Skeletal muscle tissue (tissue), 4 donors: ENCODE results near the gene APBB2. TPM values are rescaled to one million over a fixed set of nuclear protein-coding genes. Genes with fewer than 3 reads are reported as not detected.
"Not testable (repeated sequence)": the region's sequence is repeated elsewhere in the genome, so short reads cannot be mapped to it uniquely, and the experiment has no call there.

Source experiments
- H3K27ac ChIP-seq: one replicate; pipeline ENCODE4 v1.7.0; 2013; ENCODE audit warnings: mild to moderate bottlenecking, low read depth, low read length, inconsistent platforms
- H3K27me3 ChIP-seq, 3 donors: one replicate each; pipeline ENCODE4 v1.7.0; 2013; ENCODE audit warnings: low read length in 3 of 3; ENCODE audit not compliant: control insufficient read depth in 3 of 3, insufficient read depth in 3 of 3
- H3K36me3 ChIP-seq, 3 donors: one replicate each; pipeline ENCODE4 v1.7.0; 2013; ENCODE audit warnings: low read length in 3 of 3; ENCODE audit not compliant: control insufficient read depth in 3 of 3, insufficient read depth in 3 of 3
- H3K4me1 ChIP-seq, 3 donors: one replicate each; pipeline ENCODE4 v1.7.0; 2013; ENCODE audit warnings: low read length in 3 of 3, mild to moderate bottlenecking in 3 of 3; ENCODE audit not compliant: control insufficient read depth in 3 of 3, insufficient read depth in 3 of 3
- H3K4me3 ChIP-seq, 3 donors: one replicate each; pipeline ENCODE4 v1.7.0; 2013; ENCODE audit warnings: low read length in 3 of 3
- H3K9ac ChIP-seq, 3 donors: one replicate each; pipeline ENCODE4 v1.7.0; 2013; ENCODE audit warnings: low read length in 3 of 3, mild to moderate bottlenecking in 3 of 3, moderate library complexity in 2 of 3, low read depth in 1 of 3
- H3K9me3 ChIP-seq, 3 donors: one replicate each; pipeline ENCODE4 v1.7.0; 2013; ENCODE audit warnings: low read length in 3 of 3; ENCODE audit not compliant: control insufficient read depth in 3 of 3
- total RNA-seq: library from RNA; depleted of rRNA; stranded (reverse); fragments of >200 nt; gene quantifications from one replicate; pipeline ENCODE4 v1.2.3, GENCODE V29; 2014
- donor health status: Osteomylitis.

Gene APBB2
- total RNA-seq, 1 donor from 2014 or later: 41.2 TPM

DNA sequence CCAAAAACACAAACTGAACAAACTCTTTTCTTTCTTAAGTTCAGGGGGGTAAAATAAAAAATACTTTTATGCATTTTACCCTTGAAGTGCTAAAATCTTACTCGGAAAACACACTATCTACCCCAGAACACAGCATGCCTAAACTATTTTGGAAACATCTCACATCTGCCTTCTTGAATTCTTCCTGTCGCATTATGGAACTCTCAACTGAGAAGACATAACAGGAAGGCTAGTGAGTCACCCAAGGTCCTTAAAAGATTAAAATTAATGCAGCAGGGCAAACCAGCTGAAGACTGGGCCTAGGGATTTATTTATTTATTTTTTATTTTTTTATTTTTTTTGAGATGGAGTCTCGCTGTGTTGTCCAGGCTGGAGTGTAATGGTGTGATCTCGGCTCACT is 208.2 kb downstream of the APBB2 start:
- Histone ChIP-seq H3K9ac (no peak overlapping the region), H3K27ac (no peak overlapping the region), H3K36me3 (peaks cover 0 to 3% (median 0%) of the 10 kb centered on the region in 3 donors), H3K4me1 (no peaks in the 10 kb centered on the region), H3K9me3 (no peaks in the 10 kb centered on the region), H3K27me3 (no peaks in the 10 kb centered on the region), H3K4me3 (no peak overlapping the region)

DNA sequence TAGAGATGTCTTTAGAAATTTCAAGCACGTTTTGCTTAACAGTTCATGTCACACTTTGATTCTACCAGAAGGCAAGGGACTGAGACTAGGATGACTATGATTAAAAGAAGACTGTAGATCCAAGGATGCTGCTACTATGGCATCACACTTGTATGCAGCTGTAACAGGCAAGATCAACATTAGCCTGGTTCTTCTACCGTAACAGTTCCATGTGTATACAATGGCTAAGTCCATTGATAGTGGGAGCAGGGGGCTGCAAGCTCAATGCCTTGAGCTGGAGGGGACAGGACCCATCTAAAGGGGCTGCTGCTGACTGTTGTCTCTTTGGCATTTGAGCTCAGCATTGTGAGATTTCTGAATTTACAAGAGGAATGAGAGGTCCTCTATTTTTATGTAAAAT is 212.0 kb downstream of the APBB2 start:
- Histone ChIP-seq H3K9me3 (no peaks in the 10 kb centered on the region), H3K27ac (no peak overlapping the region), H3K4me1 (no peaks in the 10 kb centered on the region), H3K4me3 (no peak overlapping the region), H3K9ac (no peak overlapping the region), H3K36me3 (peaks cover 0 to 3% (median 0%) of the 10 kb centered on the region in 3 donors), H3K27me3 (no peaks in the 10 kb centered on the region)

- Histone ChIP-seq H3K36me3 (no peaks in the 10 kb centered on the region), H3K4me3 (no peak overlapping the region), H3K9ac (no peak overlapping the region), H3K27me3 (no peaks in the 10 kb centered on the region), H3K9me3 (no peaks in the 10 kb centered on the region), H3K4me1 (no peaks in the 10 kb centered on the region), H3K27ac (no peak overlapping the region)
Observed at GRCh38 chr4:41000356-41000755, 214.0 kb downstream of the APBB2 start.

DNA sequence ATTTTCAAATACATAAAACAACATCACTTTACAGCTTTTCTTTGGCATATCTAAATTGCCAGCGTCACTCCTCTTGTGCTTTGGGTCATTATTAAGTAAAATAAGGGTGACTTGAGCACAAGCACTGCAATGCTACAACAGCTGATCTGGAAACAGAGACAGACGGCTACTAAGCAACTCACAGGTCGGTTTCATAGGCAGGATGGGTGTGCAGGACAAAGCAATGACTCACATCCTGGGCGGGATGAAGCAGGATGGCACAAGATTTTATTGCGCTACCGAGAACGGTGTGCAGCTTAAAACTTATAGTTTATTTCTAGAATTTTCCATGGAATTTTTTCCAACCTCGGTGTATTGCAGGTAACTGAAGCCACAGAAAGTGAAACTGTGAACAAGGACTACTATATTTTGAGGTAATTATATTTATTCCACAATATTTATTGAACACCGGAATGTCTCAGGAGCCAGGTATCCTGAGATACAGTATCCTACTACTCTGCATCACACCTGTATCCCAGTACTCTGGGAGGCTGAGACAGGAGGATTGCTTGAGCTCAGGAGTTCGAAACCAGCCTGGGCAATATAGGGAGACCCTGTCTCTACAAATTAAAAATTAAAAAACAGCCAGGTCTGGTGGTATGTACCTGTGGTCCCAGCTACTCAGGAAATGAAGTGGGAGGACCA is 215.5 kb downstream of the APBB2 start:
- Histone ChIP-seq H3K27ac (no peak overlapping the region), H3K9me3 (no peaks in the 10 kb centered on the region), H3K4me3 (no peak overlapping the region), H3K4me1 (no peaks in the 10 kb centered on the region), H3K36me3 (no peaks in the 10 kb centered on the region), H3K27me3 (no peaks in the 10 kb centered on the region), H3K9ac (no peak overlapping the region)

DNA sequence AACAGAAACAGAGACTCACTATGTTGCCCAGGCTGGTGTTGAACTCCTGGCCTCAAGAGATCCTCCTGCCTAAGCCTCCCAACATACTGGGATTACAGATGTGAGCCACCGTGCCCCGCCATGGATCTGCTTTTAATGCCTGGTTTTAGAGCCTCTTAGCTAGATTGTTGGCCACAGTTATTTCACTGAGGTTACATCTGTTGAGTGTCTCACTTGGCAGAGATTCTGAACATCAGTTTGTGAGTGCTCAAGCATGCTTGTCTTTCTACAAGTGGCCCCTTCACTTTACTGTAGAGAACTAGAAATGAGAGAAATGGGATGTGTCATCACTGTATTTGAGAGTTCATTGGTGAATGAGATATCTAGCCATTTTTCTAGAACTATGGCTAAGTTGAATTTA is 218.5 kb downstream of the APBB2 start:
- Histone ChIP-seq H3K36me3 (no peaks in the 10 kb centered on the region), H3K27me3 (no peaks in the 10 kb centered on the region), H3K4me3 (no peak overlapping the region), H3K9ac (no peak overlapping the region), H3K9me3 (no peaks in the 10 kb centered on the region), H3K4me1 (no peaks in the 10 kb centered on the region), H3K27ac (no peak overlapping the region)

DNA sequence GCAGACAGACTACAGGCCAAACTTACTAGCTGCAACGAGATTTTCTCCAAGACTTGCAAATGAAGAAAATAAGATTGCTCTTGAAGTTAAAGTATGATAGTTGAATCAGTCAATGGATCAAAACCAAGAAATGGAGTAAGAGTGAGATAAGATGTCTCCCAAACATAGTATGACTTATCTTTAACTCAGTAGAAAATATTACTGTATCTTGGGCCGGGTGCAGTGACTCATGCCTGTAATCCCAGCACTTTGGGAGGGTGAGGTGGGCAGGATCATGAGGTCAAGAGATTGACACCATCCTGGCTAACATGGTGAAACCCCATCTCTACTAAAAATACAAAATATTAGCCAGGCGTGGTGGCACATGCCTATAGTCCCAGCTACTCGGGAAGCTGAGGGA is 220.0 kb downstream of the APBB2 start:
- not testable (repeated sequence) for H3K4me1 ChIP-seq

GRCh38 chr4:40993296-40993693 is 221.0 kb downstream of the APBB2 start:
- not testable (repeated sequence) for H3K4me3 ChIP-seq, H3K36me3 ChIP-seq, H3K27me3 ChIP-seq, H3K27ac ChIP-seq, H3K4me1 ChIP-seq, H3K9ac ChIP-seq, H3K9me3 ChIP-seq

More for the DNA sequence above, 220.0 kb downstream of the APBB2 start:
- not testable (repeated sequence) for H3K36me3 ChIP-seq, H3K9ac ChIP-seq, H3K27ac ChIP-seq, H3K27me3 ChIP-seq, H3K4me3 ChIP-seq, H3K9me3 ChIP-seq

- H3K9me3 ChIP-seq: no peaks in the 10 kb centered on the region
- H3K27ac ChIP-seq: no peak overlapping the region
- H3K36me3 ChIP-seq: no peaks in the 10 kb centered on the region
- H3K27me3 ChIP-seq: no peaks in the 10 kb centered on the region
- H3K4me3 ChIP-seq: no peak overlapping the region
- H3K4me1 ChIP-seq: no peaks in the 10 kb centered on the region
- H3K9ac ChIP-seq: no peak overlapping the region
Observed at GRCh38 chr4:40992472-40993295, 221.7 kb downstream of the APBB2 start.

- H3K36me3 ChIP-seq: no peaks in the 10 kb centered on the region
- no peak overlapping the region for H3K9ac ChIP-seq
- H3K27ac ChIP-seq: no peak overlapping the region
- H3K4me3 ChIP-seq: no peak overlapping the region
- H3K4me1 ChIP-seq: no peaks in the 10 kb centered on the region
- H3K9me3 ChIP-seq: no peaks in the 10 kb centered on the region
- no peaks in the 10 kb centered on the region for H3K27me3 ChIP-seq
Observed at GRCh38 chr4:40991908-40992307, 222.4 kb downstream of the APBB2 start.

GRCh38 chr4:40990899-40991265 is 223.5 kb downstream of the APBB2 start:
- no peak overlapping the region for H3K9ac ChIP-seq

More at GRCh38 chr4:40990899-40991265, 223.5 kb downstream of the APBB2 start:
- no peaks in the 10 kb centered on the region for H3K4me1 ChIP-seq
- no peaks in the 10 kb centered on the region for H3K27me3 ChIP-seq
- H3K4me3 ChIP-seq: no peak overlapping the region
- H3K36me3 ChIP-seq: no peaks in the 10 kb centered on the region
- H3K27ac ChIP-seq: no peak overlapping the region
- no peaks in the 10 kb centered on the region for H3K9me3 ChIP-seq
